Measurements from ENCODE around the gene PGM2L1.

DNA sequence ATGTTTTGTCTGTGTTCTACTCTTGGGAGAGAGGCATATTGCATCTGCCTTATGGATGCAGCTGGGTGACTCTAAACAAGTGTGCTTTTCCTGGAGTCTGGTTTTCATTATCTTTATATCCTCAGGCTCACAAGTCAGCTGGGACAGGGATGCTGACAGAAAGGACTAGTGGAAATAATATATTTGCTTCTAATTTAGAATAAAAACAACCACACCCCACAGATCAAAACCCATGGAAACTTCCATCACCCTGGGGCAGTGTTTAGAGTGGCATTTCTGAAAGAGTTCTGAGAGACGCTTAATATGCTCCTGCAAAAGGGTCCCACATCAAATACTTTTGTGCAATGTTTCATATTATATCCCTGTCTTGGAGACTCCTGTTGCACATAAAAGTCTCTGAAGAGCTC, 48.3 kb upstream of the PGM2L1 start:
- TF ChIP-seq, protein P1, sequence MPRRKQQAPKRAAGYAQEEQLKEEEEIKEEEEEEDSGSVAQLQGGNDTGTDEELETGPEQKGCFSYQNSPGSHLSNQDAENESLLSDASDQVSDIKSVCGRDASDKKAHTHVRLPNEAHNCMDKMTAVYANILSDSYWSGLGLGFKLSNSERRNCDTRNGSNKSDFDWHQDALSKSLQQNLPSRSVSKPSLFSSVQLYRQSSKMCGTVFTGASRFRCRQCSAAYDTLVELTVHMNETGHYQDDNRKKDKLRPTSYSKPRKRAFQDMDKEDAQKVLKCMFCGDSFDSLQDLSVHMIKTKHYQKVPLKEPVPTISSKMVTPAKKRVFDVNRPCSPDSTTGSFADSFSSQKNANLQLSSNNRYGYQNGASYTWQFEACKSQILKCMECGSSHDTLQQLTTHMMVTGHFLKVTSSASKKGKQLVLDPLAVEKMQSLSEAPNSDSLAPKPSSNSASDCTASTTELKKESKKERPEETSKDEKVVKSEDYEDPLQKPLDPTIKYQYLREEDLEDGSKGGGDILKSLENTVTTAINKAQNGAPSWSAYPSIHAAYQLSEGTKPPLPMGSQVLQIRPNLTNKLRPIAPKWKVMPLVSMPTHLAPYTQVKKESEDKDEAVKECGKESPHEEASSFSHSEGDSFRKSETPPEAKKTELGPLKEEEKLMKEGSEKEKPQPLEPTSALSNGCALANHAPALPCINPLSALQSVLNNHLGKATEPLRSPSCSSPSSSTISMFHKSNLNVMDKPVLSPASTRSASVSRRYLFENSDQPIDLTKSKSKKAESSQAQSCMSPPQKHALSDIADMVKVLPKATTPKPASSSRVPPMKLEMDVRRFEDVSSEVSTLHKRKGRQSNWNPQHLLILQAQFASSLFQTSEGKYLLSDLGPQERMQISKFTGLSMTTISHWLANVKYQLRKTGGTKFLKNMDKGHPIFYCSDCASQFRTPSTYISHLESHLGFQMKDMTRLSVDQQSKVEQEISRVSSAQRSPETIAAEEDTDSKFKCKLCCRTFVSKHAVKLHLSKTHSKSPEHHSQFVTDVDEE (CRISPR knock-in tag; IDR thresholded peaks at IDR 0.05) = 0 out of 2 replicates have a peak, but pooled peaks have one; percentile 25
- no peak for TF ChIP-seq CREB5 (CRISPR knock-in tag; IDR thresholded peaks at IDR 0.05; ENCODE audit: low read depth)
- TF ChIP-seq, protein P2, sequence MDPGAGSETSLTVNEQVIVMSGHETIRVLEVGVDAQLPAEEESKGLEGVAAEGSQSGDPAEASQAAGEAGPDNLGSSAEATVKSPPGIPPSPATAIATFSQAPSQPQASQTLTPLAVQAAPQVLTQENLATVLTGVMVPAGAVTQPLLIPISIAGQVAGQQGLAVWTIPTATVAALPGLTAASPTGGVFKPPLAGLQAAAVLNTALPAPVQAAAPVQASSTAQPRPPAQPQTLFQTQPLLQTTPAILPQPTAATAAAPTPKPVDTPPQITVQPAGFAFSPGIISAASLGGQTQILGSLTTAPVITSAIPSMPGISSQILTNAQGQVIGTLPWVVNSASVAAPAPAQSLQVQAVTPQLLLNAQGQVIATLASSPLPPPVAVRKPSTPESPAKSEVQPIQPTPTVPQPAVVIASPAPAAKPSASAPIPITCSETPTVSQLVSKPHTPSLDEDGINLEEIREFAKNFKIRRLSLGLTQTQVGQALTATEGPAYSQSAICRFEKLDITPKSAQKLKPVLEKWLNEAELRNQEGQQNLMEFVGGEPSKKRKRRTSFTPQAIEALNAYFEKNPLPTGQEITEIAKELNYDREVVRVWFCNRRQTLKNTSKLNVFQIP (CRISPR knock-in tag; IDR thresholded peaks at IDR 0.05; ENCODE audit: borderline replicate concordance, low read depth) = no peak
- no peak for TF ChIP-seq ISL1 (CRISPR knock-in tag; IDR thresholded peaks at IDR 0.05)
- TF ChIP-seq ARNTL (CRISPR knock-in tag; IDR thresholded peaks at IDR 0.05; ENCODE audit: borderline replicate concordance, low read depth) = no peak
- no peak for TF ChIP-seq RARB (CRISPR knock-in tag; IDR thresholded peaks at IDR 0.05)
- no peak for TF ChIP-seq PATZ1 (CRISPR knock-in tag; IDR thresholded peaks at IDR 0.05; ENCODE audit: borderline replicate concordance)
- TF ChIP-seq PPARA (CRISPR knock-in tag; IDR thresholded peaks at IDR 0.05; ENCODE audit: borderline replicate concordance) = no peak
- no peak for TF ChIP-seq ZNF8 (CRISPR knock-in tag; IDR thresholded peaks at IDR 0.05)
- no peak for TF ChIP-seq BACH2 (CRISPR knock-in tag; IDR thresholded peaks at IDR 0.05; ENCODE audit: borderline replicate concordance)
- no peak for TF ChIP-seq GLIS3 (CRISPR knock-in tag; IDR thresholded peaks at IDR 0.05)
- TF ChIP-seq ZNF565 (CRISPR knock-in tag; conservative IDR thresholded peaks at IDR 0.05; ENCODE audit: low read depth) = no peak
- TF ChIP-seq ZC3H10 (CRISPR knock-in tag; IDR thresholded peaks at IDR 0.05) = no peak
- TF ChIP-seq CSRNP3 (CRISPR knock-in tag; IDR thresholded peaks at IDR 0.05) = no peak

Data from SK-N-SH treated with all-trans-retinoic acid at 6 μM for 48 hours (cell line).